DOHH2 (cell line): ENCODE results near the gene SPPL2A.

ENCODE experiments used
- EZH2phosphoT487 ChIP-seq: fragments of 200-600 bp; sonication (generic); IDR thresholded peaks from 2 replicates; pipeline ENCODE4 v1.6.1; 2017; ENCODE audit warnings: borderline replicate concordance, mild to moderate bottlenecking, antibody characterized with exemption, low read length, moderate library complexity, mixed read lengths
- TF ChIP-seq, protein P1 (sequence below): fragments of 200-600 bp; sonication (generic); IDR thresholded peaks from one replicate; pipeline ENCODE4 v1.5.1; 2014; ENCODE audit warnings: antibody characterized with exemption, mild to moderate bottlenecking, low read depth, low read length; ENCODE audit not compliant: poor library complexity, severe bottlenecking

- TF ChIP-seq, protein P1, sequence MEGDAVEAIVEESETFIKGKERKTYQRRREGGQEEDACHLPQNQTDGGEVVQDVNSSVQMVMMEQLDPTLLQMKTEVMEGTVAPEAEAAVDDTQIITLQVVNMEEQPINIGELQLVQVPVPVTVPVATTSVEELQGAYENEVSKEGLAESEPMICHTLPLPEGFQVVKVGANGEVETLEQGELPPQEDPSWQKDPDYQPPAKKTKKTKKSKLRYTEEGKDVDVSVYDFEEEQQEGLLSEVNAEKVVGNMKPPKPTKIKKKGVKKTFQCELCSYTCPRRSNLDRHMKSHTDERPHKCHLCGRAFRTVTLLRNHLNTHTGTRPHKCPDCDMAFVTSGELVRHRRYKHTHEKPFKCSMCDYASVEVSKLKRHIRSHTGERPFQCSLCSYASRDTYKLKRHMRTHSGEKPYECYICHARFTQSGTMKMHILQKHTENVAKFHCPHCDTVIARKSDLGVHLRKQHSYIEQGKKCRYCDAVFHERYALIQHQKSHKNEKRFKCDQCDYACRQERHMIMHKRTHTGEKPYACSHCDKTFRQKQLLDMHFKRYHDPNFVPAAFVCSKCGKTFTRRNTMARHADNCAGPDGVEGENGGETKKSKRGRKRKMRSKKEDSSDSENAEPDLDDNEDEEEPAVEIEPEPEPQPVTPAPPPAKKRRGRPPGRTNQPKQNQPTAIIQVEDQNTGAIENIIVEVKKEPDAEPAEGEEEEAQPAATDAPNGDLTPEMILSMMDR, result no peak
- TF ChIP-seq EZH2phosphoT487, result no peak
Observed at GRCh38 chr15:50777042-50777441, 11.5 kb upstream of the SPPL2A start.
